Prostate gland (tissue), 2 donors: ENCODE measurements around the gene STEAP1.
"Not testable (repeated sequence)": the region's sequence is repeated elsewhere in the genome, so short reads cannot be mapped to it uniquely, and the experiment has no call there.

ENCODE experiments used
- CTCF ChIP-seq, 4 experiments: fragments of 200-600 bp in 2 of 4; fragments of 450-650 bp in 2 of 4; sonication (generic) in 2 of 4; IDR thresholded peaks; 1 replicate in 3 of 4; 2 replicates in 1 of 4; pipeline ENCODE4 v1.5.1; 2016 to 2019; ENCODE audit warnings: antibody characterized with exemption in 4 of 4, mild to moderate bottlenecking in 2 of 4, moderate library complexity in 2 of 4
- POLR2A ChIP-seq: fragments of 450-650 bp; IDR thresholded peaks from one replicate; pipeline ENCODE4 v1.6.1; 2016; ENCODE audit warnings: antibody characterized with exemption, mild to moderate bottlenecking

GRCh38 chr7:90151884-90152283 lies 2.4 kb upstream of the STEAP1 start:
- not testable (repeated sequence) for TF ChIP-seq CTCF (IDR thresholded peaks at IDR 0.05); POLR2A
